GM19468 (cell line): ENCODE data around the gene CHRDL2.
"Not testable (repeated sequence)": the region's sequence is repeated elsewhere in the genome, so short reads cannot be mapped to it uniquely, and the experiment has no call there.

Experiments
- ATAC-seq: cut with Tn5 transposase; IDR thresholded peaks from one replicate; pipeline ENCODE4 v1.9.1; 2021; ENCODE audit warnings: mild to moderate bottlenecking, moderate library complexity, moderate number of reproducible peaks; ENCODE audit not compliant: unreplicated experiment; ENCODE audit errors: extremely low read depth

Gene CHRDL2

DNA sequence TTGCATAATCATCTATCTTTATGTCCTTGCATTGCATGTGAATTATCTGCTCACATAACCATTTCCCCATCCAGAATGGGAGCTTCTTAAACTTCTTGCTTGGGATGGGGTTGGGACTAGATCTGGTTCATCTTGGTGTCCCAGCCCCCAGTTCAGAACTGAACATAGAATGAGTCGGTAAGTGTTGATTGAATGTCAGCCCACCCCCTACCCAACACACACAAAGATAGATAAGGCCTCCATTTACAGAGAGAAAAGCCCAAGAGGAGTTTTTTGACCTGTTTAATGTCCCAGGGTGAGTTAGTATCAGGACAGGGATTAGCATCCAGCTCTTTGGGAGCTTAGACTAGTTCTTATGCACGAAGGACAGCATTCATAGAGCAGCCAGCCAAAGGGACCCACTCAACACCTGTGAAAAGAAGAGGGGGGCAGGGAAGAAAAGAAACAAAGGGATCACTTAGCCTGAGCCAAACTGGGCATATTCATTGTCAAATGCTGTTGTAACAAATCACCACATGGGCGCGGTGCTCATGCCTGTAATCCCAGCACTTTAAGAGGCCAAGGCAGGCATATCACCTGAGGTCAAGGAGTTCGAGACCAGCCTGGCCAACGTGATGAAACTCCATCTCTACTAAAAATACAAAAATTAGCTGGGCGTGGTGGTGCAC lies 57.4 kb downstream of the CHRDL2 start:
- ATAC-seq = no peak

DNA sequence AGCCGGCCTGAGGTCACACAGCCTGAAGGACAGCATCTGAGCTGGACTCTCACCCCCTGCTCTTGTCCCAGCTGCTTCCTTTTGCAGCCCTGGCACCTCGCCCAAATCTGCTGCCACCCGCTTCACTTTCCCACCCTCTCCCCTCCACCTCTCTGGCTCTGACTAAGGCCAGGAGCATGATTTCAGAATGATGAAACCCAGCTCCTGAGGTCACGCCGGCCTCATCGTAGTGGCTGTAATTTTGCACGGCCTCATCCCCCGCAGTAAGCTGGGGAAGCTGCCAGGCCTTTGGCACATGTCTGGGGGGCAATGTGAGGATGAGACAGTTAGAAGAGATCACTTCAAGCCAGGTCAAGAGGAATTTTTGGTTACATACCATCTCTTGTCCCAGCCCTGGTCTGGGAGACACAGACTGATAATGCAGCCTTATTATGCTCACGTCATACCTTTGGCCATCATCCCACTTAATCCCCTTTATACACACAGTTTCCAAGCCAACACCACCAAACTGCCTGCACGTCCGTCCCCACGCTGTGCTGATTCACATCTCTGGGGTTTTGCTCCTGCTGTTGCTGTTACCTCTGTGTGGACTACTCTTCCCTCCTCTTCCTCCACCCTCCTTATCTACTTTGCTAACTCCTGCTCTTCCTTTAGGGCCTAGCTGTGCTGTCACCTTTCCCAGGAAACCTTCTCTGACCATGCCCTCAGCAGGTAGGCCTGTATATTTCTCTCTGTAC lies 58.1 kb downstream of the CHRDL2 start:
- no peak for ATAC-seq

GRCh38 chr11:74672332-74672955 lies 58.8 kb downstream of the CHRDL2 start:
- no peak for ATAC-seq

DNA sequence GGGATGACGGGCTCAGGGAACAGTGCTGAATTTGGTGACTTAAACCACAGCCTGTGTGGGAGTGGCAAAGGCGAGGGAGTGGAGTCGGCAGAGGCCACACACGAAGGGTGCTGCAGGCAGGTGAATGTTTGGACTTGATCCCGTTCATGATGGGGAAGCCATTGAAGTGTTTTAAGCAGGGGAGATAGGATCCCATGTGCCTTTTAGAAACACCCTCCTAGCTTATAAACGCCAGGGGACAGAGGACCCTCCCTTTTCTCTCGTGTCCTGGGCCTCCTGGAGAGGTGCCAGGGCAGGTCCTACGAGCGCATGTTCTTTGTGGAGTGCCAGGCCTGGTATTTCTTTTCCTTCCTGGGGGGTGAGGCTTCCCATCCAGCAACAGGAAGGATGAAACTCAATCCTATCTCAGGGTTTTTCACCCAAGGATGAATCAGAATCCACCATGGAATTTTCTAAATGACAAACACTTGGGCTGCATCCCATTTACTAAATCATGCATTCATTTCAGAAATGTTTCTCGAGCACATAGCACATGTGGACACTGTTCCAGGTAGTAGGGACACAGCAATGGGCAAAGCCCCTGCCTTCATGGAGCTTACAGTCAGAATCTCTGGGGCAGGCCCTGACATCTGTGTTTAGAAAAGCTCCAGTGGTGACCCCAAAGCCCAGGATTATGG lies 59.6 kb downstream of the CHRDL2 start:
- ATAC-seq = no peak

DNA sequence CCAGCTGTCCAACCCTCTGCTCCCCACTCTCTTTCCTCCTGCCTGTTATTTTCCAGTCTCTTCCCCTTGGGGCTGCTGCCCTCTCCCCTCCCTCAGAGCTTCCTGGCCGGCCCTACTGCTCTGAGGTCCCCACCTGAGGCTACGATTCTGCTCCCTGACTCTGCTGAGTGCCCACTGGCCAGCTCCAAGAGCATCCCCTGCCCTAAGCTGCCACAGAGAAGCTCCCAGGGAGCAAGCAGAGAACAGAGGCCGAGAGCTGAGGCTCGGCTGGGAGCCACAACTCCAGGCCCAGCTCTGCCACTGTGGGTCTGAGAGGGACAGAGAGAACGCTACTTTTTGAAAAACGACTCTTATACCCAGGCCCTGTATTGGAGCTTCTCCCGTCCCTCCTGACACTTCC lies 61.1 kb downstream of the CHRDL2 start:
- no peak for ATAC-seq

DNA sequence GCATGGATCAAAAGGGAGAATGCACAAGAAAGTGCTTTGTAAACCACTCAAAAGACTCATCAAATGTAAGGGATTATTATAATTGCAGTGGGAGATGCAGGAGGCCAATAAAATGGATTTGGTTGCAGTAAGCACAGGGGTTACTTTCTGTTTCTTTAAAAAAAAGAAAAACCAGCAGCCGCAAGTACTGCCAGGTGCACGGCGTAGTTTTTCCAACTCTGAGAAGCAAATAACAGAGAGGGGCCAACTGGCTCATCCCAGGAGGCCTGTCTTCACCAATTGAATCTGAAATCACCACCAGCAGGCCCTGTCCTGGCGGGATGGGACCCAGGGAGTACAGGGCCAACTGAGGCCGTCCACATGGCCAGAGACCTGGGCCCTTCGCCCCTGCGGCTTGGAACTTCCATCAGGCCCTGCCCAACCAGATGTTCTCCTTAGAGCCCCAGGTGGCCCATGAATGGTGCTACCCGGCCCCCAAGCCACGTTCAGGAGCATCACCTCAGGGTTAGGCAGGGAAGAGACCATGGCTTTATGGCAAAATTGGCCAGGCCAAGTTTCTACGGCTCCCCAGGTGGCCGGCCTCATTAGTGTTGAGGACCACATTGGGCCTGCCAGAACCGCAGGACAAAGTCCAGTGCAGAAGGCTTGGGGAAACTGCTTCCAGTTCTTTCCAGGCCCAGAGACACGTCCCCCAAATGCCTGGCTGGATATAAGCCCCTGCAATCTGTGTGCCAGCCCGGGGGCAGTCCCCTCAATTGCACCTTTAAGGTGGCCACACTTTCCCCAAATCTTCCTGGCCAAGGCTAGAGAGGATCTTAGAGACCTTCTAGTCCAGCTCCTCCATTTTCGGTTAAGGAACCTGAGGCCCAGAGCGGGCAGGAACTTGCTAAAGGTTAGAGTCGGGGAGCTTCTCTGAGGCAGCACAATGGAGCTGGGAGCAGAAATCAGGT lies 61.7 kb downstream of the CHRDL2 start:
- ATAC-seq = no peak

- ATAC-seq = no peak
These were observed 67.9 kb downstream of the CHRDL2 start for GRCh38 chr11:74663315-74663714.

GRCh38 chr11:74662487-74663103 lies 68.6 kb downstream of the CHRDL2 start:
- no peak for ATAC-seq

GRCh38 chr11:74659124-74659523 lies 72.1 kb downstream of the CHRDL2 start:
- ATAC-seq = not testable (repeated sequence)

DNA sequence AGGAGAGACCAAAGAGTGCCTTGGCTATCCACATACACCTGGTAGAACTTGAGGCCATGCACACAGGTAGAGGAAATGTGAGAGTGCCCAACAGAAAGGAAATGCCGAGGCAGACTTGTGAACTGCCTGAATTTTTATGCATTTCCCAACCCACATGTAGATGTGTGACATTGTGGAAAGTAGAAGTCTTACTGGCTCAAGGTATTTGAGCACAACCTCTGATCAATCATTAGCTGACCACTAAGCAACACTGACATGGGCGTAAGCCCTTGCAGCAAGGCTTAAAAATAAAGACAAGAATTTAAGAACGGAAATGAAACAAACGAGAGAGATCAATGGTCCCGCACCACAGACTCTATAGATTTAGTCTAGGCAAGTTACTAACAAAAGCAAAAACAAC lies 76.2 kb downstream of the CHRDL2 start:
- ATAC-seq = no peak

GRCh38 chr11:74650498-74650897 lies 80.7 kb downstream of the CHRDL2 start:
- no peak for ATAC-seq

DNA sequence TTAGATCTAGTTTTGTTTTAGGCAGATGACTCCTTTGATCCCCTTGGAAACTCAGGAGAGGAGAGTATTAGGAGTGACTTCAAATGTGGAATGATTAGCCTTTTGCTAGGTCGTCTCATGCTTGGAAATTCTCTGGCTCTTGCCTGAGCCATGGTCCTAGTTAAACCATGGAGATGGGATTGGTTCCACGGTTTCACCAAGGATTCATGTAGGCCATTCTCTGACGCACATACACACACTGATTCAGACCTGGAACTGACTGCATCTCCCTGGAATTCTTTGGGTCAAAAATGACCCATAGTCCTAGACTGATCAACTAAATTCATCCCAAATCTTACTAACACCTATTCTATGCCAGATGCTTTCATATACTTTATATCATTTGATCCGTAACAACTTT lies 82.3 kb downstream of the CHRDL2 start:
- ATAC-seq = no peak

DNA sequence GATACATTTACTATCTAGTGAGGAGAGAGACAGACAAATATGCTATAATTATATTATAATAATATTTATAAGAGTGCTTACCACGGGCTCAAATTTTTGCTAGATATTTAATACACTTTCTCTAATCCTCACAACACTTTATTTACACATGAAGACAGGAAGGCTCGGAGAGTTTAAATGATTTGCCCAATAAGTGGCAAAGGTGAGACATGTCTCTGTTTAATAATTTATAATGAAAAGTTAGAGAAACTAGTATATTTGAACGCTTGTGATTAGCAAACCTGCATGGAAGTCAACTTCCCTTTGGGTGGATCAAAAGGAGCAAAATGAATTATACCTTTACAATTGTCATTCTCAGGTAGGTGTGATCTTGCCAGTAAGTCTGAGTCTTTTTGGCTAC lies 83.4 kb downstream of the CHRDL2 start:
- no peak for ATAC-seq

DNA sequence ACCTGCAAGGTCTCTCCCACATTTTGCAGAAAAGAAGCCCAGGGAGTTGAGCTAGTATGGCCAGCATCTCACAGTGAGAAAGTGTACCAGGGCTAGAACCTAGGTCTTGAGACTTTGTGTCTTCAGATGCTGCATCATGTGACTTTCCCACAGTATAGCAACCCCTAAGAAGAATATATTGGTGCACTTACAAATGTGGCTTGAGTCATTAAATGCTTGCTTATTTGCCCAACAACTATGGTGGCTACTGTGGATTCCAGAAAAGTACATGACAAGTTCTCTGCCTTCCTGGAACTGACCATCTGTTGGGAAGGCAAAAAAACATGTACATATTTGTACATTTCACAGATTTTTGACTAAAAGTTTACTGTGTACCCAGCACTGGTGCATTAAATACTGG lies 83.8 kb downstream of the CHRDL2 start:
- ATAC-seq = no peak

GRCh38 chr11:74646954-74647353 lies 84.3 kb downstream of the CHRDL2 start:
- no peak for ATAC-seq
